HG03354 (cell line): Measurements from ENCODE around the gene ANKRD24.
"Not testable (repeated sequence)": the region's sequence is repeated elsewhere in the genome, so short reads cannot be mapped to it uniquely, and the experiment has no call there.

Source experiments
- ATAC-seq: cut with Tn5 transposase; IDR thresholded peaks from one replicate; pipeline ENCODE4 v1.9.1; 2021; ENCODE audit warnings: mild to moderate bottlenecking; ENCODE audit not compliant: unreplicated experiment, poor library complexity, severe bottlenecking

The ANKRD24 gene

GRCh38 chr19:4196587-4197148, 14.2 kb downstream of the ANKRD24 start:
- ATAC-seq, result no peak

- no peak for ATAC-seq
These were observed 14.7 kb downstream of the ANKRD24 start for GRCh38 chr19:4197228-4197624.

DNA sequence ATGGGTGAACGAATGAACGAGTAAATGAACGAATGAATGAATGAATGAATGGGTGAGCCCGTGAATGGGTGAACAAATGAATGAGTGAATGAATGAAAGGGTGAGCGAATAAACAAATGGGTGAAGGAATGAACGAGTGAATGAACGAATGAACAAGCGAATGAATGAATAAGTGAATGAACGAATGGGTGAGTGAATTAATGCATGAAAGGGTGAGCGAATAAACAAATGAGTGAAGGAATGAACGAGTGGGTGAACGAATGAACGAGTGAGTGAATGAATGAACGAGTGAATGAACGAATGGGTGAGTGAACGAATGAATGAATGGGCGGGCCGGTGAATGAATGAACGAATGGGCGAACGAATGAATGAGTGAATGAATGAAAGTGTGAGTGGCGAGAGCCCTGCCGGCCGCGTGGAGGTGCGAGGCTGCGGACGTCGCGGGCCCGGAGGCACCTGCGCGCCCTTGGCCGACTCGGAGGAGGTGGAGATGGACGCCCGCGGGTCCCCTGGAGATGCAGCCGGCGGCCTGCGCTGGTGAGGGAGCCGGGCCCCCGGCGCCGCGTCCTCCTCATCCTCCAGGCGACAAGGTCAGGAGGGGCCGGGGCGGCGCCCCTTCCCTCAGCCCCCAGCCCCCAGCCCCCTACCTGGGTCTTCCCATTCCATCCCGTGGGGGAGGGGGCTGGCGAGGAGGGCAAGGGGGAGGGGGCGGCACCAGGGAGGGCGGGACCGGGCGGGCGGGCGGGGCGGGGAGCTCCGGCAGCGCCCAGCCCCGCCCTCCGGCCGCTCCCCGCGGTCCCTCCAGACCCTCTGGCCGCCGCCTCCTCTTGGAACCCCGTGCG, 15.4 kb downstream of the ANKRD24 start:
- ATAC-seq, result no peak

DNA sequence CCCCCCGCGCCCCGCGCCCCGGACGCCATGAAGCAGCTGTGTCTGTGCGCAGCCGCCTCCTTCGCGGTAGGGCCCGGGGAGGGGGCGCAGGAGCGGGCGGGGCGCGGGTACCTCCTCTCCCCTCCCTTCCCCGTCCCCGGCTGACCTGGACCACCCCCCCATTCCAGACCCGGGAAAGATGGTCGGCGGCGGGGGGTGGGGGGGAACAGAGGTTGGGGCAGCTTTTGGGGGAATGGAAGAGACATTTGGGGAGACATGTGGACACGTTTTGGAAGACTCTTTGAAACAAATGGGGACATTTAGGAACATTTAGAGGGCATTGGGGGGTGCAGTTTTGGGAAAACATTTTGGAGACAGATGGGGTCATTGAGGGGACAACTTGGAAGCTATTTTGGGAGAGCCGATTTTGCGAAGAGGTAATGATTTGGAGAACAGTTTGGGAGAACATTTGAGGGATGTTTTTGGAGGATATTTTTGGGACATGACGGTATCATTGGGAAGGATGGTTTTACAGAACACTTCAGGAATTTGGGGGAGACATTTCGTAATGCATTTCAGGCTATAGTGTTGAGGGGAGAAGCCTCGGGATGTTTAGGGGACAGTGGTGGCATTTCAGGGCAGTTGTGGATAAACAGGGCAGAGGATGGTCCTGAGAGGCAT, 16.1 kb downstream of the ANKRD24 start:
- no peak for ATAC-seq

DNA sequence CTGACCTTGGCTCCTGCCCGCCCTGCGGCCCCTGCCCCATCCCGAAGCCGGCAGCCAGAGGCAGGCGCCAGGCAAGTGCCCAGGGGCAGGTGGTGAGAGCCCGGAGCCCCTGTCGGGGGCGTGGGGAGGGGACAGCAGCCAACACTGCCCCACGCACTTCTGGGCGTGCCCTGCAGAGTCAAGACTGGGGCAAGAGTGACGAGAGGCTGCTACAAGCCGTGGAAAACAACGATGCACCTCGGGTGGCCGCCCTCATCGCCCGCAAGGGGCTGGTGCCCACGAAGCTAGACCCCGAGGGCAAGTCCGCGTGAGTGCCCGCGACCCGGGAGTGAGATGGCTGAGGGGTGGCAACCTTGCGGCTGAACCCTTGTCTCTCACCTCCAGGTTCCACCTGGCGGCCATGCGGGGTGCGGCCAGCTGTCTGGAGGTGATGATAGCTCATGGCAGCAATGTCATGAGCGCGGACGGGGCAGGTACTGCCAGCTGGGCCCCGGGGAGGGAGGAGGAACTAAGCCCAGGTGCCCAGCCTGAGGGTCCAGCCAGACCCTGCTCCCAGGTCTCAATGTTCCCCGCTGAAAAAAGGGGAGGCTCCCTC, 17.3 kb downstream of the ANKRD24 start:
- no peak for ATAC-seq

- ATAC-seq, result no peak
These were observed 18.6 kb downstream of the ANKRD24 start for GRCh38 chr19:4200940-4201542.

DNA sequence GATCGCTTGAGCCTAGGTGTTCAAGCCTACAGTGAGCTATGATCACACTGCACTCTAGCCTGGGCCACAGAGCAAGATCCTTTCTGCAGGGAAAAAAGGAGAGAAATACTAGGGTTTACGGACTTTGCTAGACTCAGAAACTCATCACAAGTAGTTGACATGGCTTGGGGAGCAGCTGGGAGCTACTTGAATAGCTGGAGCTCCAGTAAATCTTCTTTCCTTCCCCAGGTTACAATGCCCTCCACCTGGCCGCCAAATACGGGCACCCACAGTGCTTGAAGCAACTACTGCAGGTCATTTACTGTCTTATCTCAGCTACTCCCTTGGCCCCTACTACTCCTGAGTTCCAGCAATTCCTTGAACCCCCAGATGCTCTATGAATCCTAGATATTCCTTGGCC, 19.3 kb downstream of the ANKRD24 start:
- ATAC-seq, result no peak

- ATAC-seq, result no peak
These were observed 24.5 kb downstream of the ANKRD24 start for GRCh38 chr19:4206818-4207484.

- ATAC-seq, result no peak
These were observed 26.1 kb downstream of the ANKRD24 start for GRCh38 chr19:4208385-4209094.

DNA sequence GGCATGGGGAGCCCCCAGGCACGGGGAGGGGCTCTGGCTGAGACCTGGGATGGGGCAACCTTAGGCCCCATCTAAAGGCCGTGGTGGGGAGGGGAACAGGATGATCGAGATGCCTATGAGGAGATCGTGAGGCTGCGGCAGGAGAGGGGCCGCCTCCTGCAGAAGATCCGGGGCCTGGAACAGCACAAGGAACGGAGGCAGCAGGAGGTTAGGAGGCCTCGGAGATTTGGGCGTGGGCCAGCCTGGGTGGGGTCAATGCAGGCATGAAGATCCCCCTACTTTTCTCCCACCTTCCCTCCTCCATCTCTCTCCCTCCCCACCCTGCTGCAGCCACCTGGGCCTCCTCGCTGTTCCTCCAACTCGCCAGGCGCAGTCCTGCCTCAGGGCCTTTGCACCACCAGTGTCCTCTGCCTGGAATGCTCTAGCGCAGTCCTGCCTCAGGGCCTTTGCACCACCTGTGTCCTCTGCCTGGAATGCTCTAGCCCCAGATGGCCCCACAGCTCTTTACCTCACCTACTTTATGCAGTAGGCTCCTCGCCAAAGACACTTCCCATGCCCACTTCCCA, 27.8 kb downstream of the ANKRD24 start:
- ATAC-seq, result no peak

- no peak for ATAC-seq
These were observed 30.6 kb downstream of the ANKRD24 start for GRCh38 chr19:4213116-4213515.

DNA sequence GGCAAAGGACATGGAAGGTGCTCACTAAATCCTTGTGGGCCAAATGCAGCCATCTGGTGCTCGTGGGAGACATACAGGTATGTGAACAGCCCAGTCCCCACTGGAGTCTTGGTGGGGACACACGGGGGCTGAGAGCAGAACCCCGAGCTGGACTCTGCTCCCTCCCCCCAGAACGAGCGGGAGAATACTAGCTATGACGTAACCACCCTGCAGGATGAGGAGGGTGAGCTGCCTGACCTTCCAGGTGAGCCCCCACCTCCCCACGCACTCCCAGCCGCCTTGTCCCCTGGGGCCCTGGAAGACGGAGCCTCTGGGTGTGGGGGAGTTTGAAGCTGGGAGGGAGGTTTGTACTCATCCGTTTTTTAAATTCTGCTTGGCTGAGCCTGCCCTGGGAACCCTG, 33.3 kb downstream of the ANKRD24 start:
- no peak for ATAC-seq

GRCh38 chr19:4216846-4217245, 34.4 kb downstream of the ANKRD24 start:
- ATAC-seq, result no peak

GRCh38 chr19:4217429-4218264, 35.2 kb downstream of the ANKRD24 start:
- ATAC-seq, result no peak

GRCh38 chr19:4218523-4218922, 36.0 kb downstream of the ANKRD24 start:
- ATAC-seq, result not testable (repeated sequence)

- no peak for ATAC-seq
These were observed 37.7 kb downstream of the ANKRD24 start for GRCh38 chr19:4220188-4220587.

GRCh38 chr19:4224470-4224869, 42.0 kb downstream of the ANKRD24 start:
- ATAC-seq, result no peak

DNA sequence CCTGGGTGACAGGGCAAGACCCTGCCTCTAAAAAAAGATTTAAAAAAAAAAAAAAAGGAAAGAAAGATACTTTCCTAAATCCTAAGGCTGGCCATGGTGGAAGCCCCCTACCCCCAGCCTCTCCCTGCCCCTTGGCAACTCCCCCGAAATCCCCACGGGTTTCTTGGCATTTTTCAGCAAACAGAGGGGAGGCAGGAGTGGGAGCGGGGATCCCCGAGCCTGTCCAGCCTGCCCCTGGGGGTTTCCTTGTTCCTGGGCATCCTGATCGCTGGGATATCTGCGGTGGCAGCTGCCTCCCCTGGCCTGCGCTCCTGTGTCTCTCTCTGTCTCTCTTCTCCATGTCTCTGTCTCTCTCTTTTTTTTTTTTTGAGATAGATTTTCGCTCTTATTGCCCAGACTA, 43.4 kb downstream of the ANKRD24 start:
- no peak for ATAC-seq
